HG03571 (cell line): ENCODE data around the gene KRTAP3-3.
"Not testable (repeated sequence)": the region's sequence is repeated elsewhere in the genome, so short reads cannot be mapped to it uniquely, and the experiment has no call there.

Experiments used
- ATAC-seq: cut with Tn5 transposase; IDR thresholded peaks from one replicate; pipeline ENCODE4 v1.9.1; 2021; ENCODE audit not compliant: unreplicated experiment

KRTAP3-3 gene

DNA sequence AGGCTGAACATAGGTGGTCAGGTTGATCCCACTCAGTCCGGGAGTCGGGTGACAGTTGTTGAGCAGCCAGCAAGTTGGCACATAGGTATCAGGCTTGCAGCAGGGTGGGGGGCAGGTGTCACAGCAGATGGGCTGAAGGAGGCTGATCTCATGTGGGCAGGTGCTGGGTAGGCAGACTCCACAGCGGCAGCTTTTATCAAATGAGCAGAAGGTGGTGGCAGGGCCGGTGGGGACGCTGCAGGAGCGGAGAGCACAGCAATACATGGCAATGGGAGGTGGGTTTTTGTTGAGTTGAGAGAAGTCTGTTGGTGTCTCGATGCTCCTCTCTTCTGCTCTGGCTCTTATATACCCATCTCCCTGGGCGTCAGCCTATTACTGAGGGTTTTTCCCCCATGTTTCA lies 14.8 kb upstream of the KRTAP3-3 start, which contains the start of gene KRTAP3-1:
Gene KRTAP3-1, minus strand, starts transcription at position 318 of the 400 bp plus-strand sequence. Its CDS starts 54 bp downstream, at position 264.
- no peak for ATAC-seq

DNA sequence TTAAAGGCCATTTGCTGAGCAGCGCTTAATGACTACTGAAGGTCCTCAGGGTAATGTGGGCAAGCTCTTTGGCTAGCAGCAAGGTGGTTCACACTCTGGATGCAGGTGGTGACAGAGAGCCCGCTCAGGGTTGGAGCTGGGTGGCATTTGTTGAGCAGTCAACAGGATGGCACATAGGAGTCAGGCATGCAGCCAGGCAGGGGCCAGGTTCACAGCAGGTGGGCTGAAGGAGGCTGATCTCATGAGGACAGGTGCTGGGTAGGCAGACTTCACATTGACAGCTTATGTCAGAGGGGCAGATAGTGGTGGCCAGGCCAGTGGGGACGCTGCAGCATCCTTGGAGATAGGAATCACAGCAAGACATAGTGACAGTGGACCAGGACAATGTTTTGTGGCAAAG lies 10.4 kb upstream of the KRTAP3-3 start:
- ATAC-seq: no peak

DNA sequence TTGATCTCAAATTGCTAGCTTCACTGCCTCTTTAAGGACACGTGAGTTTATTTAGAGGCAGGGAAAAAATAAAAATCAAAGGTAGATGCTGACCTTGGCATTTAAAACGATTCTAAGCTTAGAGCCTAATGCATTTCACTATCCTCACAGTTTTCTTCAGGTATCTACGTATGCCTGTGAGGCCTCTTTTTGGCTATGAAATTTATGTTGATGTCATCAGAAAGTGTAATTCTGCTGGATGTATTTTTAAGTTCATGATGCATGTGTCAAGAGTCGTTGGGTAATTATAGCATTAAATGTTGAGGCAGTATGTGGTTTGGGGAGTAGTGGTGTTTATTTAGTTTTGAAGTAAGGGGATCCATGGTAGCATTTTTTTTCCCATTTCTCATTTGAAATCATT lies 10.0 kb upstream of the KRTAP3-3 start:
- no peak for ATAC-seq

DNA sequence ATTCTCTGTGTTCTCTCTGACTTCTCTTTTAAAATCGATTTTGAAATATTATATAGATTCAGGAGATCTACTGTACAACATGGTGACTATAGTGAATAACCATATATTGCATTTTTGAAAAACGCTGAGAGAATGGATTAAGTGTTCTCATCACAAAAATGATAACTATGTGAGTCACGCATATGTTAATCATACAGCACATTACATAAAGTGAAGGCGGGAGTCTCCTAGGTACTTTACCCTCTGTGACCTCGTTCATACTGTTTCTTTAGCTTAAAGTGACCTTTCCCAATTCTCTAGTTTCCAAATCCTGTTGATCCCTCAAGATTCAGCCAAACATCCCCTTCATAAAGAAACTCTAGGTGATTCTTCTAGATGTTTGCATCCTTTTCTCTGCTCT lies 8.8 kb upstream of the KRTAP3-3 start:
- no peak for ATAC-seq

DNA sequence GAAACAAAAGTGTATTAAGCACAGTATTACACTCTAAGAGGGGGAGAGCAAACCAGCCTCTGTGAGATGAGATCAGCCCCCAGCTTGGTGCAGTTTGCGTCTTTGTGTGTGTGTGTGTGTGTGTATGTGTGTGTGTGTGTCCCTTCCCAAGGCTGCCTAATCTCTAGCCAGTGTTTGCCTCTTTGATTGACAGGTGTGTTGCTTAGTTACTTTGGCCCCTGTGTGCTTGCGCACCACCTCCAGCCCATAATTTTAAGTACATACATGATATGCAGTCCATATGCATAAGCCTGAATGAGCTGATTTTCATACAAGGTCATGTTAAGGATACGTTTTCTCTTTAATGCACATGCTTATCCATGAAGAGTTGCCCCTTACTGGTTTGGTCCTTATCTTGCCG lies 7.8 kb upstream of the KRTAP3-3 start:
- ATAC-seq: no peak

DNA sequence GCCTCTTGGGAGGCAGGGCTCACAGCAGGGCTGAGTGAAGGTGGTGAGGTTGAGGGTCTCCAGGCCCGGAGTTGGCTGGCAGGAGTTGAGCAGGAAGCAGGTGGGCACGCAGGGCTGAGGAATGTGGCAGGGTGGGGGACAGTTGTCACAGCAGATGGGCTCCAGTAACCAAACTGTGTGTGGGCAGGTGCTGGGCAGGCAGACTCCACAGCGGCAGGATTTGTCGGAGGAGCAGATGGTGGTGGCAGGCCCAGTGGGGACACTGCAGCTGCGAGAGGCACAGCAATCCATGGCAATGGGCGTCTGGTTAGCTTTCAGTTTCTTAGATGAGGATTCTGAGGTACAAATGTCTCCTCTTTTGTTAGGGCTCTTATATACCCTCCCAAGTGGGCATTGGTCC lies 5.6 kb upstream of the KRTAP3-3 start, which contains the start of gene KRTAP3-2:
Gene KRTAP3-2, minus strand, starts transcription at position 344 of the 400 bp plus-strand sequence. Its CDS starts 53 bp downstream, at position 291.
- not testable (repeated sequence) for ATAC-seq

DNA sequence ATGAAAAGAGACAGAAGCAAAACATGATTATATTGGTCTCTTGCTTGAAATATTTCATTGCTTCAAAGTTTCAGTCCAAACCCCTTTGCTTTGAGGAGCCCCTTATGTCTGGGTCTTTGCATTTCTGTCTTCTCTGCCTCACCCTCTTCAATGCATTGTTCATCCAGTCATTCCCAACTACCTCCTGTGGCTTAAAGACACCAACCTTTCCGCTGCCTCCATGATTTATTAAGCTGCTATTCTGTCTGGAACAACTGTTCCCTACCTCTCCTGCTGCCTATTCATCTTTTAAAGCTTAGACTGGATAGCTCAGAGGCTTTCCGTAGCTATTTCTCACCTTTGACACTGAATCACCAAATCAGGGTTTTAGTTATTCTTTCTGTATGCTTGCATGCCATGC lies 3.4 kb upstream of the KRTAP3-3 start:
- no peak for ATAC-seq

DNA sequence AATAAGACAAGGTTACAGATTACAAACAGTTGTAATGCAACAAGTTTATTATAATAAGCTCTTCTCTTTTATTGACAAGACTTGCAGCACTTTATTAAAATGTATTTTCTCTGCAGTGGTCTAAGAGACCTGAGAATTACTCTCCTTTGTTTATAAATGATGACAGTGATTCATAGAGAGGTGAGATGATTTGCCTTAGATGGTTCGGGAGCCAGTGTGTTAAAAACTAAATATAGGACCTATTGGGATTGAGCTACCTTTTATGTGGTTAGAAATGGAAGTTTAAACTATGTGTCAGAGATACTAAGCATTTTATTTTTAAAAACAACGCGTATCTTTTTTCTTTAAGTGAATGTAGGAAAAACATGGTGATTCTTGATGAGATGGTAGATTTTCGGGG lies 2.9 kb upstream of the KRTAP3-3 start:
- no peak for ATAC-seq

DNA sequence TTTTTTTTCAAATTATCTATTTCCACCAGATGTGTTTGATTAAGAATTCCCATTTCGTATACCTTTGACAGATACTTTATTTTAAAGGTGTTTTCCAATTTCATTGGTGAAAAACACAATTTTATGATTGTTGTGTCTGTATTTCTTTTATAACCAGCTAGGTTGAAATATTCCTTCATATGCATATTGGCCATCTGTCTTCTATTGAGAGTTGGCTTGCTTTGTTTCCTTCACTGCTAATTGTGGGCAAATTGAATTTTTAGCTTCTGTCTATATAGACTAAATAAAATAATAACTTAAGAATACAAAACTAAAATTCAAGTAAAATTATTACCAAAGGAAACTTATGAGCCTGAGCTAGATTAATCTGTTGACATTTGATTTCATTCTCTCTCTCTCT lies 1.2 kb upstream of the KRTAP3-3 start:
- ATAC-seq: no peak

DNA sequence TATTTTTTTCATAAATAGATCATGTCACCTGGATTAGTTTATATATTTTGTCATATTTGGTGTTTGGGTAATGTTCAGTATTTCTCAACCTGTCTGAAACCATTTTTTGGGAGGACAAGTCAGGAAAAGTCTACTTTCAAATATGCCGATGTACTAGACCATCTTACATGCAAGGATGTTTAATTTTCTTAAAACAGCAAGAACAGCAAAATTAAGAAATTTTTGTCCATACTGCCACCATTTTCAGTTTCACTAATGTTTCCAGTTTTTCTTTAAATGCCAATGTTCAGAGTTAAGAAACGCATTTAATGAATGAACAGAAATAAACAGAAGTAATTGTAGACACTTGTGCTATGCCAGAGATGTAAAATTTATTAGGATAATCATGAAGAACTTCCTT lies 880 bp downstream of the KRTAP3-3 start:
- no peak for ATAC-seq

DNA sequence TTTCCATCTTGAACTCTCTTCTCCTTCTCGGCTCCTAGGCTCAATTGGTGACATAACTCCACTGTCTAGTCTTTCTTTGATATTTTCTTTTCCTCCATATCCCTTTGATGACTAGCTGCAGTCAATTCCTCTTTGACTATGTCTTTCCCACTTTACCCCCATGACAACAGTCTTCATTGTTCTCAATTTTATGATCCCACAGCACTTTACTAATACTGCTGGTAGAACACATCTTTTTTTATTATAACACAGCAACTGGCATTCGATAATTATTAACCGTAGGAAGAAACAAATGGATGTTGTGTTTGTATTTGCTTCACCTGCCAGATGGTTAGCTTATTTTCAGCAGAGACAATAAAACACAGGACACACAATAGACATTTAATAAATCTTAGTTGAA lies 1.3 kb downstream of the KRTAP3-3 start:
- ATAC-seq: no peak

DNA sequence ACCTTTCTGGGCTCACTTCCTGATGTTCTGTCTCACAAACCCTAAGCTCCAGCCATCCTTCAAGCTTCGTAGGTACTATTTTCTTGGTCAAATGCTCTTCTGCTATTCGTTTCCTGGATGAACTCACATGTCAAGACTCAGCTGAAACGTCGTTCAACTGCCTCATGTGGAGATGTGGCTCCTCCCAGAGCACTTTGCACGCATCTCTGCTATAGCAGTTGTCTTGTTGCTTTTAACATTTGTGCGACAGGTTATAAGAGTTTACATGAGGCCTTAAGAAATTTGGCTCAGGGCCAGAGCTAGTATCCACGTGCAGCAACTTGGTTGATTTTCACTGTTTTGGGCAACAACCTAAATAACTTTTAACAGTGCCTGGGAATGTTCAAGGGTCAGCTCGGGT lies 7.0 kb downstream of the KRTAP3-3 start:
- no peak for ATAC-seq

DNA sequence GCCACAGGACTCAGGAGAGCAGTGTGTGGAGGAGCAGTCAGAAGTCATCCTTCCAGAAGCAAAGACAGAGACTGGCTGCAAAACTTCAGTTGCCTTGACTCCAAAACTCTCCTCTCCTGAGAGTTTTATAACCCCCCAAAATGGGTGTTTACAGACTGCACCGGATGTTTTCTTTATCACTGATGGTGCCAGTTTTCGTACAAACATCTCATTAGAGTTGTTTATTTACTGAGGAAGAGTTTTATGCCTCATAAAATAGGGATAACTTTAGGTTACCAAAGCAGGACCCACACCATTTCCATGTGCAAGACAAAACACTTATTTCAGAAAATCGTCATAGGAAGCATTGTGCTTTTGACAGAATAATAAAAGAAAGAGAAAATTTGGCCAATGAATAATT lies 9.7 kb downstream of the KRTAP3-3 start, which contains the start of gene KRT40:
Gene KRT40, minus strand, starts transcription at position 101 of the 400 bp plus-strand sequence. Its CDS starts 53 bp downstream, at position 48.
- no peak for ATAC-seq

DNA sequence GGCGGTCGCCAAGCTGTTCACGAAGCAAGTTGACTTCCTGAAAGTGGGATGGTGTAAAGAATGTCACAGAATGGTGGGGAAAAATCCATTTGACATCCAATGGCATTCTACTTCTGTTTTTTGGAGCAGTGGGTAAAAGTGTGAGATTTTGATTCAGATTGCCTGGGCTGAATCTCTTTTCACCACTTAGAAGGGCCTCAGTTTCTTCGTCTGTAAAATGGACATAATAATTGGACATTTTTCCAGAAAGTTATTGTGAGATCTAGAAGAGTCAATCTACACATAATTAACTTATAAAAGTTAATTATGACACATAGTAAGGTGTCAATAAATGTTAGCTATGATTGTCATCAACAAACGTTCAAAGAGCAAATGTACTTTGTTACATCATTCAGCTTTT lies 12.8 kb downstream of the KRTAP3-3 start:
- no peak for ATAC-seq

DNA sequence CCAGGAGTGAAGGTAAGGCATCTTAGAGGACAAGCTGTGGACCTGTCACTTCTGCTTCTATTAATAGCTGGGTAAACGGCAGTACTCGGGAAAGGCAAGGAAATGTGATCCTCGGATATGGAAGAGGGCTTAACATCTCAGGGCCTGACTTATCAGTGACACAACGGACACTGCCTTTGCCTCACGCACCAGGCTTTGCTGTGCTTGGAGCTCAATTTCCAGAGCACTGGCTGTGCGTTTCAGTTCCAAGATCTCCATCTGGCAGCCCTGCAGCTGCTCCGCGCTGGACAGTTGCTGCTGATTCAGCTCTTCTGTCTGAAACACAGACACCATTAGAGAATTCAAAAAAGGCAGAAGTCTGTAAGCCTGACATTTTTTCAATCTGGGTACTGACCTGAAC lies 13.4 kb downstream of the KRTAP3-3 start:
- ATAC-seq: no peak

DNA sequence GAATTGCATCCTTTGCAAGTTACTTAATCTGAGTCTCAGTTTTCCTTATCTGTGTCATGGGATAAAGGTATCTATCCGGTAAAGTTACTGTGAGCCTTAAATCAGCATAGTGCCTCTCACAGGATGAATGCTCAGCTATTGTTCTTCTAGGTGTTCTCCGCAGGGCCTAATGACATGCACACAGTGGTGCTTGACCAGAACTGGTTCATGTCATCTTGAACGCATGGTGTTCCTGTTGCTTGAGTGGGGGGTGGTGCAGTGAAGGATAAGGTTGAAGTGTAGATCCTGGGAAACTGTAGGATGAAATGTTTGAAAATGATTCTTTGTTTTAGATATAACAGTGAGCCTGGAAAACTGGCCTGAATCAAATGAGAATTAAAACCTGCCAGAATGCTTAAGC lies 13.8 kb downstream of the KRTAP3-3 start:
- ATAC-seq: no peak

DNA sequence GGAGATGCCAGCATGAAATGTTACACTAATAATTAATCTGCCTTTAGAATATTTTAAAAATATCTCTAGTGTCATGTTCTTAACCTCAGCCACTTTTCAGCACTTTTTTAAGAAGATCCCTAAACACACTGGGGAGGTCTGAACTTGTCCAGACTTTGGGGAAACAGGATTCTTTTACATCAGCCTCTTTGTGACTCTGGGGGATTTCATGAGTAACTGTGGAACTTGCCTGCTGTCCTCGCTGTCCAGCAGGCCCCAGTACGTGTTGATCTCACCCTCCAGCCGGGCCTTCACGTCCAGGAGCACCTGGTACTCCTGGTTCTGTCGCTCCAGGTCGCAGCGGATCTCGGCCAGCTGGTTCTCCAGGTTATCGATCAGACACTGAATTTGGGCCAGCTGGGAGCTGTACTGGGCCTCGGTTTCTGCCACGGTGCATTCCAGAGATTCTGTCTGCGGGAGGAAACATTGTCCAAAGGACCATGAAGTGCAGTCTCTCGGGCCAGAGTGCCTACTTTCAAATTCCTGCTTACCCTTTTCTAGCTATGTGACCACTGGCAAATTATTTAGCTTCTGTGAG lies 15.3 kb downstream of the KRTAP3-3 start:
- ATAC-seq: no peak

DNA sequence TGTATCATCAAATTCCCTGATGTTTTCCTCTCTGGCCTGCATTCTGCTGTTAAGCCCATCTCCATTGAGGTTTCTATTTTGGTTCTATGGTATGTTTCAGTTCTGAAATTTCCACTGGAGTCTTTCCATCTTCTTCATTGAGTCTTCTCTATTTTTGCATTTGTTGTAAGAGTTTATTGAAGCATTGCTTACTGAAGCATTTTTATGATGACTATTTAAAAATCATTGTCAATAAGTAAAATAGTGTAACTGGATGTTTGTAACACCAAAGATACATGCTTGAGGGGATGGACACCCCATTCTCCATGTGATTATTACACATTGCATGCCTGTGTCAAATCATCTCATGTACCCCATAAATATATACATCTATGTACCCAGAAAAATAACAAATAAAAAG lies 18.4 kb downstream of the KRTAP3-3 start:
- ATAC-seq: no peak

DNA sequence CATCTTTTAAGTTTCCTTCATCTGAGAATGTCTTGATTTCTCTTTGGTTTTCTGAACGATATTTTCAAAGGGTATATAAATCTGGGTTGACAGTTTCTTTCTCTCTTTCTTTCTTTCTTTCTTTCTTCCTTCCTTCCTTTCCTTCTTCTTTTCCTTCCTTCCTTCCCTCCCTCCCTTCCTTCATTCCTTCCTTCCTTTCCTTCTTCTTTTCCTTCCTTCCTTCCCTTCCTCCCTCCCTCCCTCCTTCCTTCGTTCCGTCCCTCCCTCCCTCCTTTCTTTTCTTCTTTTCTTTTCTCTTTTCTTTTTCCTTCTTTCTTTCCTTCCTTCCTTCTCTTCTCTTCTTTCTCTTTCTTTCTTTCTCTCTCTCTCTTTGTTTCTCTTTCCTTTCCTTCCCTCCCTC lies 19.6 kb downstream of the KRTAP3-3 start:
- no peak for ATAC-seq

DNA sequence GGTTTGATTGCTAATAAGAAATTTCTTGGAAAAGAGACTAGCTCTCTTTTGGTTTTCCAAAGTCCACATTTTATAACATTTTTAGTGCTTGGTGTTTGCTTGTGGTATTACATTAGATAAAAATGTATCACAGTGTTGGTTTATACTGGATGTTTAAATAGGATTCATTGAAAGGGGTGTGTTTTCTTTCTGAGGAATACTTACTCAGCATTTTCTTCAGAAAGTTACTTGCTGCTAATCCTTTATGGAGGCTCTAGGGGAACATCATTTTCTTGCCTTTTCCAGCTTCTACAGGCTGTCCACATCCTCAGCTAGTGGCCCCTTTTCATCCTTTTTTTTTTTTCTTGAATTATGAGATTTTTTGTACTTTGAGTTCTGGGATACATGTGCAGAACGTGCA lies 26.4 kb downstream of the KRTAP3-3 start:
- ATAC-seq: no peak

DNA sequence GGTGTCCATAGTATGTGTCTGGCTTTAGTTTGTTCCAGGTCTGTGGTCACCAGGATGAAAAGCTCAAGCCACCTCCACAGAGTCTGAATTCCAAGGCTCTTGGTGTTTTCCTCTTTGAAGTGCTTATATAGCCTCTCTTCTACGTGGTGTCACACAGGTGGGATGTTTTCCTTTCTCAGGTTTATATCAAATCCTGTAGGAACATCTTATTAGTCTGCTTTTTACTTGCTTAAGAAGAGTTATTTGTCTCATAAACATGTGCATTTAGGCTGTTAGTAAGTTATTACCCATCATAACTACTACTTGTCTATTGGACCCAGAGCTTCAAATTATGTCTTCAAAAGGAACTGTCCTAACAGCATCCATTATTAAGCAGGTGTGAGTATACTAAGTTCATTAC lies 27.1 kb downstream of the KRTAP3-3 start, which contains the start of gene KRT39:
Gene KRT39, minus strand, starts transcription at position 101 of the 400 bp plus-strand sequence. Its CDS starts 92 bp downstream, at position 9.
- no peak for ATAC-seq

DNA sequence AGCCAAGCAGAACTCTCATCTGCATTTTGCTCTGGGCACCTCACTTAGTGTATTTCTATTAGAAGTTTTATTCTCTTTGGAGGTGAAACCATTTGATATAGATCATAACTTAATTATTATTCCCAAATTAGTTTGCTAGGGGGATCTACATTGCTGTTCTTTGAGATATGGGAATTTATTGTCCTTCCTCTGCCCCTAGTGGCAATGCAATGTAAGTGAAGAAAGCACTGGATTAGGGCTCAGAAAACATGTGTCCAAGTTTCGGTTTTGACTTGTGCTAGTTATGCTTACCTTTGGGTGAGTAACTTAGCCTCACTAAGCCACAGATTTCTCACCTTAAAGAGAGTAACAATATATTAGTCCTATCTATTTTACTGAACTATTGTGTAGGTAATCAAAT lies 30.1 kb downstream of the KRTAP3-3 start:
- ATAC-seq: no peak

DNA sequence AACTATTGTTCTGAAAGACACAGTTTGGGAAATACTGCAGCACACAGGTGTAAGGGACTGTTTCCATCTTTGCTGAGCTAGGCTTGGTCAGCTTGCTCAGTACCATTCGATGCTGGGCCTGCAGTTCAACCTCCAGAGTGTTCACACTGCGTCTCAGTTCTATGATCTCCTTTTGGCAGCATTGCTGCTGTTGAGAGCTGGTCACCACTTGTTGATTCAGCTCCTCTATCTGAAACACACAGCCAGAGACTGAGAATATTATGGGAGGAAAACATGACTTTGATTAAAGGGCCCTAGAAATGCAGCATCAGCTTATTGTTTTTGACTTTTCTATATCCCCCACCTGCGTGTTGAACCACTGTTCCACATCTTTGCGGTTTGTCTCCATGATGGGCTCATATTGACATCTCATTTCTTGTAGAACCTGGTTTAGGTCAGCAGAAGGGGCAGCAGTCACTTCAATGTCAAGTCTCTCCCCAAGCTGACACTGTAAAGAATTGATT lies 31.9 kb downstream of the KRTAP3-3 start:
- no peak for ATAC-seq
